ENCODE data around the gene RET.
"Not testable (repeated sequence)": the region's sequence is repeated elsewhere in the genome, so short reads cannot be mapped to it uniquely, and the experiment has no call there.

RET gene

GRCh38 chr10:43138757-43139241, 61.9 kb downstream of the RET start:
- peak; percentile 61 for DNase-seq

GRCh38 chr10:43141421-43141820, 64.6 kb downstream of the RET start:
- DNase-seq, result no peak

GRCh38 chr10:43145311-43145710, 68.4 kb downstream of the RET start:
- DNase-seq, result no peak

- DNase-seq, result not testable (repeated sequence)
Measured at GRCh38 chr10:43145936-43146335, 69.1 kb downstream of the RET start.

GRCh38 chr10:43151371-43151770, 74.5 kb downstream of the RET start:
- no peak for DNase-seq

- DNase-seq, result no peak
Measured at GRCh38 chr10:43153901-43154300, 77.0 kb downstream of the RET start.

- no peak for DNase-seq
Measured at GRCh38 chr10:43155221-43155620, 78.4 kb downstream of the RET start.

- no peak for DNase-seq
Measured at GRCh38 chr10:43155741-43156140, 78.9 kb downstream of the RET start.

GRCh38 chr10:43156590-43157341, 79.9 kb downstream of the RET start:
- no peak for DNase-seq

- DNase-seq, result no peak
Measured at GRCh38 chr10:43158636-43159035, 81.8 kb downstream of the RET start.

GRCh38 chr10:43160046-43160920, 83.4 kb downstream of the RET start:
- no peak for DNase-seq

GRCh38 chr10:43160921-43161255, 84.0 kb downstream of the RET start:
- DNase-seq, result no peak

- DNase-seq, result no peak
Measured at GRCh38 chr10:43162604-43163003, 85.7 kb downstream of the RET start.

GRCh38 chr10:43166207-43166879, 89.5 kb downstream of the RET start:
- no peak for DNase-seq

- DNase-seq, result no peak
Measured at GRCh38 chr10:43166880-43167497, 90.1 kb downstream of the RET start.

GRCh38 chr10:43167498-43167889, 90.6 kb downstream of the RET start:
- no peak for DNase-seq

- no peak for DNase-seq
Measured at GRCh38 chr10:43170491-43170890, 93.6 kb downstream of the RET start.

GRCh38 chr10:43172645-43173044, 95.8 kb downstream of the RET start:
- DNase-seq, result no peak

- no peak for DNase-seq
Measured at GRCh38 chr10:43173120-43173519, 96.3 kb downstream of the RET start.

GRCh38 chr10:43174969-43175368, 98.1 kb downstream of the RET start:
- peak; percentile 27 for DNase-seq

- DNase-seq, result no peak
Measured at GRCh38 chr10:43176271-43176670, 99.4 kb downstream of the RET start.

GRCh38 chr10:43177595-43177994, 100.7 kb downstream of the RET start:
- no peak for DNase-seq
